Measurements from ENCODE around the gene RASL10B. TPM values are rescaled to one million over a fixed set of nuclear protein-coding genes. Genes with fewer than 3 reads are reported as not detected.
"Not testable (repeated sequence)": the region's sequence is repeated elsewhere in the genome, so short reads cannot be mapped to it uniquely, and the experiment has no call there.

RASL10B gene
- total RNA-seq, 2 donors from 2014 or later: 39.2 to 61.9 TPM

DNA sequence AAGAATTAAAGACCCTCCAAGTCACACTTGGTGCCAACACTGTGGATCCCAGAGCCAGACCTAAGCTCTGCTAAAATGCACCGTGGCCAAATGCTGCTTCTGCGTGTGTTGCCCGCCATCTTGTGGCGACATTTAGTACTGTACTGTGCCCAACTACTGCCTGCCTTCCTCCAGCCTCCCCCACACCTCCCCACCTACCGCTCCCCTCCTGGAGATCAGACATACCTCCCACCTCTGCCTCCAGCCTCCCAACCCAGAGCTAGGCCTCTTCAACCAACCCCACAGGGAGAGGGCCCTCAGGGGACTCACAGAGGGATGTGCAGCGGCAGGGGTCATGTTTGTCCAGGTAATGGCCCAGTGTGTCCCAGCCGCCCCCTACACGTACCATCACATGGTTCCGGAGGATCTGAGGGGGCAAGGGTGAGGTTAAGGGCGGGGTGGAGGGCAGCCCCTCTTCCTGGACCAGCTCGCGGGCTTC lies 16.1 kb downstream of the RASL10B start:
- TF ChIP-seq, protein P1, sequence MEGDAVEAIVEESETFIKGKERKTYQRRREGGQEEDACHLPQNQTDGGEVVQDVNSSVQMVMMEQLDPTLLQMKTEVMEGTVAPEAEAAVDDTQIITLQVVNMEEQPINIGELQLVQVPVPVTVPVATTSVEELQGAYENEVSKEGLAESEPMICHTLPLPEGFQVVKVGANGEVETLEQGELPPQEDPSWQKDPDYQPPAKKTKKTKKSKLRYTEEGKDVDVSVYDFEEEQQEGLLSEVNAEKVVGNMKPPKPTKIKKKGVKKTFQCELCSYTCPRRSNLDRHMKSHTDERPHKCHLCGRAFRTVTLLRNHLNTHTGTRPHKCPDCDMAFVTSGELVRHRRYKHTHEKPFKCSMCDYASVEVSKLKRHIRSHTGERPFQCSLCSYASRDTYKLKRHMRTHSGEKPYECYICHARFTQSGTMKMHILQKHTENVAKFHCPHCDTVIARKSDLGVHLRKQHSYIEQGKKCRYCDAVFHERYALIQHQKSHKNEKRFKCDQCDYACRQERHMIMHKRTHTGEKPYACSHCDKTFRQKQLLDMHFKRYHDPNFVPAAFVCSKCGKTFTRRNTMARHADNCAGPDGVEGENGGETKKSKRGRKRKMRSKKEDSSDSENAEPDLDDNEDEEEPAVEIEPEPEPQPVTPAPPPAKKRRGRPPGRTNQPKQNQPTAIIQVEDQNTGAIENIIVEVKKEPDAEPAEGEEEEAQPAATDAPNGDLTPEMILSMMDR (IDR thresholded peaks at IDR 0.05): peak; percentile 84 to 93
- no peaks in the 10 kb centered on the region for H3K27me3 ChIP-seq
- no peak overlapping the region for H3K4me3 ChIP-seq
- peaks cover 0 to 21% of the 10 kb centered on the region in 2 donors for H3K4me1 ChIP-seq
- peak; percentile 83 for DNase-seq (ENCODE audit: low spot score)
- no peak overlapping the region for H3K27ac ChIP-seq
- H3K36me3 ChIP-seq: no peaks in the 10 kb centered on the region
- H3K9me3 ChIP-seq: no peaks in the 10 kb centered on the region

DNA sequence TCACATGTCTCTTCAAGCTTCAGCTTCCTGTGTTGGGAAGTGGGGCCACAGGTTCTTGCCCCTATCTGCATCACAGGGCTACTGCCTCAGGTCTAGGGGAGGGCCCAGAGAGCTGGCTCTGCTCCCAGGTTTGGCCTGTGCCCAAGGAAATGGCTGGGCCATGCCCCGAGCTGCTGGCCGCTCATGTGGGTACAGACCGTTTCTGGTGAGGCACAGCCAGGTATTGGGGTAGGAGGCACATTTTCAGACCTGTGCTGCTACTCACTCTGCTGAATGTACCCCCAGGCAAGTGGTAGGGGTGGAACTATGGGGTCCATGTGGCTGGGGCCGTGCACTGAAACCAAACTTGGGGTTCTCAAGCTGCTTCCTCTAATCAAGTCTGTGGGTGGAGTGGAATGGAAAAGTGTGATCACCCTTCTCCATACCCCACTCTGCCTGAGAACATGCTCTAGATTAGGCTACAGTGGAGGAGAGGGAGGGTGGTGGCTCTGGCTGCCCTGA lies 17.0 kb downstream of the RASL10B start:
- Histone ChIP-seq H3K27ac (no peak overlapping the region), H3K4me1 (peaks cover 0 to 29% of the 10 kb centered on the region in 2 donors), H3K36me3 (no peaks in the 10 kb centered on the region), H3K9me3 (no peaks in the 10 kb centered on the region), H3K4me3 (no peak overlapping the region), H3K27me3 (no peaks in the 10 kb centered on the region)
- TF ChIP-seq, protein P1 (IDR thresholded peaks at IDR 0.05): no peak
- DNase-seq (ENCODE audit: low spot score): no peak

DNA sequence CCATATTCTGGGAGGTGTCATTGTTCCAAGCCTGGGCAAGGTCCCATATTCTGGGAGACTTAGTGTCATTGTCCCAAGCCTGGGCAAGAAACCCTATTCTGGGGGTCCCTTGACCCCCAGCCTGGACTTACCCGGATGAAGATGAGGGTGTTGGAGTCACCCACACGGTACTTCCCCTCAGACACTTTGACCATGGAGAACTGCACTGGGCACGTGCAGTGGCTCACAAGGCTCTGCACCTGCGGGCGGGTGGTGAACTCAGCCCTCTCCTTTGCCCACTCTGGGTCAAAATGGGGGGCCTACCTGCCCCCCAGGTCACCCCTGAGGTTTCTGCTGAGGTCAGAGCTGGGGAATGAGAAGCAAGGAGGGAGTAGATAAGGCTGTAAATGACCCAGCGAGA lies 17.5 kb downstream of the RASL10B start:
- DNase-seq (ENCODE audit: low spot score): no peak
- Histone ChIP-seq H3K27ac (no peak overlapping the region), H3K36me3 (no peaks in the 10 kb centered on the region), H3K27me3 (no peaks in the 10 kb centered on the region), H3K4me3 (no peak overlapping the region), H3K9me3 (no peaks in the 10 kb centered on the region), H3K4me1 (peaks cover 0 to 29% of the 10 kb centered on the region in 2 donors)
- TF ChIP-seq, protein P1 (IDR thresholded peaks at IDR 0.05): no peak

DNA sequence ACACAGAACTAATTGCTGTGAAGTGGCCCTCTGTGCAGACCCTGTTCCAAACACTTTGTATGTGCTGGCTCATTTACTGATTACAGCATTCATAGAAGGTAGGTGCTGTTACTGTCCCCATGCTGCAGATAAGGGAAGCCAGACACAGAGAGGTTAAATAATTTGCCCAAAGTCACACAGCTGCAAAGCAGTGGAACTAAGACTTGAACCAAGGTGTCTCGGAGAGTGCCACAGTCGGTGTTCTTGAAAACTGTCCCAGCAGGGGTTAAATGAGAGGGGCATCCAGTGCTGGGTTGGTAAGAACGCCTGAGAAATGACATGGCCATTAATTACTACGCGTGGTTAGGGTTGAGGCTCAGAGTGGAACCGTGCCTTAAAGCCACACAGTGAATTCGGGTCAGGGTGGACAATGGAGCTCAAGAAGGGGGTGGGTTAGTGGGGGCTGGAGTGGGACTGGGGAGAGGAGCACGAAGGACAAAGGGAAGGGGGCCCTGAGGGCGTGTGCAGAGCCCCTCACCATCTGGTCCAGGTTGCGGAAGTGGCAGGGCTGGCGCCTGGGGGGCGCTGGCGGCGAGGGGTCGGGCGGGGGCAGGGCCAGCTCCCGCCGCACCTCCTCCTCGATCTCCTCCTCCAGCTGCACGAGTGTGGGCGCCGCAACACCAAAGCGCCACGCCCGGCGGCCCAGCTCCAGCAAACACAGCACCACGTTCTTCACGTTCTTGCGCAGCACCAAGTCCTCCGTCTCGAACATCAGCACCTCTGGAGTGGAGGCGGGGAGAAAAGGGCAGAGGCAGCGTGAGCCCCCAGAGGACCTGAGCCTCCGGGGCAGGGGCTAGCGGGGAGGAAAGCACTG lies 18.3 kb downstream of the RASL10B start:
- Histone ChIP-seq H3K36me3 (no peaks in the 10 kb centered on the region), H3K27ac (no peak overlapping the region), H3K27me3 (no peaks in the 10 kb centered on the region), H3K9me3 (no peaks in the 10 kb centered on the region), H3K4me1 (peaks cover 0 to 29% of the 10 kb centered on the region in 2 donors), H3K4me3 (peak overlapping the region in 1 of 2 donors; percentile 22)
- TF ChIP-seq, protein P1 (IDR thresholded peaks at IDR 0.05): no peak
- no peak for DNase-seq (ENCODE audit: low spot score)

DNA sequence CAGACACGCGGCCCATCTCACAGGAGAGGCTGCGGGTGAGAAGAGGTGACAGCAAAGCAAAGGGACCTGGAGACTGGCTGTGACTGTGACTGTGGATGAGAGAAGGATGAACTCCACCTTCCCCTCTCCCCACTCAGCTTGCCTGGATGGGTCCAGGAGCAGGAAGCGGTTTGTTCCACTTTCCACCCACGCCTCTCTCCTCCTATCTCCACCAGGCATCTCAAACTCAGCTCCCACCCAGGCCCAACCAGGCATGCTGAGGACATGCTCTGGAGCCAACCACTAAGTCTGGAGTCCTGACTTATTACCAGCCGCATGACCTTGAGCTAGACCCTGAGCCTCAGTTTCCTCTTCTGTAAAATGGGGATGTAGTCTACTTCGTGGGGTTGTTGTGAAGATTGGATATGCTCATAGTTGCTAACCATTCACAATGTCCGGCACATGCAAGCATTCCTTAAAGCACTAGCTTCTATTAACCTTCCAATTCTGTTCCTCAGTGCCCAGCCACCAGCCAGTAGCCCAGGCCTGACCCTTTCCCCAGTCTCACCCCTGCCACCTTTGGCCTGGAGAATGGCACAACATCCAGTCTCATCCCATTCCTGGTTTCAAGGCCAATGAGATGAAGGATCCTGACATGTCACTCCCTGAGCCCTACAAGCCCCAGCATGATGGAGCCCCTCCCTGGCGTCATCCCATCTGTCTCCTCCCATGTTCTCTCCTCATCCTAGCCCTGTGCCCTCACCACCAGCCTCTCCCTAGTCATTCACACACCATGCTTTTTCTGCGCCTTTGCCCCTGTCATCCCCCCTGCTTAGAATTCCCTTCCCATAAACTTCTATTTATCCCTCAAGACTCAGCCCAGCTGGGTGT lies 19.3 kb downstream of the RASL10B start:
- Histone ChIP-seq H3K27me3 (no peaks in the 10 kb centered on the region), H3K4me1 (peaks cover 0 to 29% of the 10 kb centered on the region in 2 donors), H3K4me3 (no peak overlapping the region), H3K27ac (no peak overlapping the region), H3K9me3 (no peaks in the 10 kb centered on the region), H3K36me3 (no peaks in the 10 kb centered on the region)
- no peak for DNase-seq (ENCODE audit: low spot score)
- TF ChIP-seq, protein P1 (IDR thresholded peaks at IDR 0.05): no peak

DNA sequence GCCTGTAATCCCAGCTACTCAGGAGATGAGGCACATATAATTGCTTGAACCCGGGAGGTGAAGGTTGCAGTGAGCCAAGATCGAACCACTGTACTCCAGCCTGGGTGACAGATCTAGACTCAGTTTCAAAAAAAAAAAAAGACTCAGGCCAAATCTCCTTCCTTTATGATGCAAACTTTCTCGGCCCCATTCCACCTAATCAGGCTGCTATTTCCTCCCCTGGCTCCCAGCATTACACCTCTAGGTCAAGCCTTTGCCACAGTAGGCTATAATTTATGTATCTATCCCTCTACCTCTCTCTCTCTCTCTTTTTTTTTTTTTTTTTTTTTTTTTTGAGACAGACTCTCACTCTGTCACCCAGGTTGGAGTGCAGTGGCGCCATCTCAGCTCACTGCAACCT lies 20.1 kb downstream of the RASL10B start:
- peaks cover 0 to 29% of the 10 kb centered on the region in 2 donors for H3K4me1 ChIP-seq
- not testable (repeated sequence) for H3K27ac ChIP-seq; DNase-seq (ENCODE audit: low spot score); H3K36me3 ChIP-seq; H3K9me3 ChIP-seq; H3K27me3 ChIP-seq; H3K4me3 ChIP-seq

Measured in right atrium auricular region (tissue), 2 donors.